ENCODE results near the gene KPNA5.
"Not testable (repeated sequence)": the region's sequence is repeated elsewhere in the genome, so short reads cannot be mapped to it uniquely, and the experiment has no call there.

The KPNA5 gene

GRCh38 chr6:116703888-116704287, 22.9 kb downstream of the KPNA5 start:
- not testable (repeated sequence) for DNase-seq (ENCODE audit: low read depth)

DNA sequence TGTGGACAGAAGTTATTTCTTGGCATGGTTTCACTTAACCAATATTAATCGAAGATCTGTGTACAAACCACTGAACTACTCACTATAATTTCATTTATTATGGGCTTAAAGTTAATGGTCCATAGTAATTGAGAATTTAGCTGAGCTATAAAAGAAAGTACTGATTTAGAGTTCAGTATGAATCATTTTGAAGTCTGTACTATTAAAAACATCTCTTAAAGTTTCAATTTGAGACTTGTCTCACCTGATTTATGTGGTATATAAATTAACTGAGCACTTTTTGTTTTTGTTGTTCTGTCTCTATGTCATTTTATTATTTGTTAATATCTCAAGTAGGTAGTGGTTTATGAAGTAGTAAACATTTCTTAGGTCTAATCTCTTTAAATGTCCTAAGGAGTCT, 24.9 kb downstream of the KPNA5 start:
- DNase-seq (ENCODE audit: low read depth) = no peak

DNA sequence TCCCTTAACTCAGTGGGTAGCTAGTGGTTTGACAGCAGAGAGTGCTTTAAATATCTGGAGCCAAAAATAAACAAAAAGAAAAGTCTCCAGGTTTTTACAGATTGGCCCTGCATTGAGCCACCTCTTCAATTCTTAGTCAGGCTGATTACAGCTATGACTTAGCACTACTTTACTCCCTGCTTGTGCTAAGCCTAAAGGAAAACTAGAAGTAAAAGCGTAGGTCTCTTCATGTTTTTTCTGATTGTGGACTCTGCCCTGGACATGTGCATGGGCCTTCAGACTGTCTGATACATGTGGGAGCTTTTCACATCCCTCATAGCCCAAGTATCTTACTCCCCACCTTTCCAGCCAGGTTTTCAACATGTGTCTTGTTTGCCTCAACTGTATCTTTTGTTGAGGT, 33.3 kb downstream of the KPNA5 start:
- no peak for DNase-seq (ENCODE audit: low read depth)

- no peak for DNase-seq (ENCODE audit: low read depth)
Observed at GRCh38 chr6:116714761-116715160, 33.8 kb downstream of the KPNA5 start.

GRCh38 chr6:116726947-116727346, 45.9 kb downstream of the KPNA5 start:
- DNase-seq (ENCODE audit: low read depth) = no peak

- DNase-seq (ENCODE audit: low read depth) = no peak
Observed at GRCh38 chr6:116730513-116730912, 49.5 kb downstream of the KPNA5 start.

- DNase-seq (ENCODE audit: low read depth) = no peak
Observed at GRCh38 chr6:116737004-116737403, 56.0 kb downstream of the KPNA5 start.

DNA sequence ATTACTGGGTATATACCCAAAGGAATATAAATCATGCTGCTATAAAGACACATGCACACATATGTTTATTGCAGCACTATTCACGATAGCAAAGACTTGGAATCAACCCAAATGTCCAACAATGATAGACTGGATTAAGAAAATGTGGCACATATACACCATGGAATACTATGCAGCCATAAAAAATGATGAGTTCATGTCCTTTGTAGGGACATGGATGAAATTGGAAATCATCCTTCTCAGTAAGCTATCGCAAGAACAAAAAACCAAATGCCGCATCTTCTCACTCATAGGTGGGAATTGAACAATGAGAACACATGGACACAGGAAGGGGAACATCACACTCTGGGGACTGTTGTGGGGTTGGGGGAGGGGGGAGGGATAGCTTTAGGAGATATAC, 59.5 kb downstream of the KPNA5 start:
- DNase-seq (ENCODE audit: low read depth) = not testable (repeated sequence)

DNA sequence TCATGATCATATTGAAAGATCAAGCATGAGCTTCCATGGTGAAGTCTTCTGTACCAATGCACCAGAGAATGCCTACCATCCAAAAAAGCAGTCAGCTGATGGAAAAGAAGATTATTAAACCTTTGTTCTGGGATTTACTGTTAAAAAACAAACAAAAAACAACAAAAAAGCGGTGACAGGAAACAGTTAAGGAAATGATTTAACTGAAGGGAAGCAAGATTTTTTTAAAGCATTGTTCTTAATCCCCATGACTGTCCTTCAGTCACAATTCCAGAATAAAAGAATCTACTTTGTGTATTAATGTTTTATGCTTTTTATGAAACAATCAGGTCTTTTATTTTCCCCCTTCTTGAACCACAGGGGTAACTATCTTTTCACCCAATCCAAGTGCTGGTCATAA, 60.6 kb downstream of the KPNA5 start:
- DNase-seq (ENCODE audit: low read depth) = no peak

GRCh38 chr6:116745176-116745575, 64.2 kb downstream of the KPNA5 start:
- no peak for DNase-seq (ENCODE audit: low read depth)

DNA sequence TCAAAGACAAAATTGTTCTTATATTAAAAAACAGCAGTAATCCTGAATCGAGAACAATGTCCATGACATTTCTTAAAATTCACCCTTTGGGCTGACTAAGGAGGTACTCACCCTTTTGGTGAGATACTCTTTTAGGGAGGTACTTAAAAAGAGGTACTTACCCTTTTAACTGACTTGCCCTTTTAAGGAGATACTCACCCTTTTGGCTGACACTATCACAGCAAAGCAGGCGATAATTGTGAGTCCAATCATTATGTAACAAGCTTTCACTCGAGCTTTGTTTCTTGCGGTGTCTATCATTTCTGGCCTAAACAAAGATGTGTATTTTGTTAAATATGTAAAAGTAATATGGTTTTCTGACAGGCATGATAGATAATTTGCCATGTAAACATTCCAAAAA, 80.8 kb downstream of the KPNA5 start:
- no peak for DNase-seq (ENCODE audit: low read depth)

DNA sequence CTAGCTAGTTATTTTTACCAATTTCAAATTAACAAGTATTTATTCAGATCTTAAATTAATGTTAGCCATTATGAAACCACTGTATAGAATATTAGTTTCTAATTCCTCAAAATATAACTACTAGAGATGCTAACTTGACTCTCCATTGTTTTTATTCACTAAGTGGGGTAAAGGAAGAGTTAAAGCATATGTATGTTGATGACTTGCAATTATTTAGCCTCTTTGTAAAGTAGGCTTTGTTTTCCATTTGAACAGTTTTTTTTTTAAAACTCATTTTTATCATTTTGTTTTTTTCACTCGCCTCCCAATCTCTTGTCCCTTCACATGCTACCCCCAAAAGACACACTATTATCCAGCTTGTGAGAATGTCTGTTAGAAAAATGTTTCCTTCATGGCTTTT, 81.2 kb downstream of the KPNA5 start:
- no peak for DNase-seq (ENCODE audit: low read depth)

GRCh38 chr6:116763048-116763447, 82.0 kb downstream of the KPNA5 start:
- DNase-seq (ENCODE audit: low read depth) = no peak

- DNase-seq (ENCODE audit: low read depth) = no peak
Observed at GRCh38 chr6:116763906-116764628, 83.1 kb downstream of the KPNA5 start.

DNA sequence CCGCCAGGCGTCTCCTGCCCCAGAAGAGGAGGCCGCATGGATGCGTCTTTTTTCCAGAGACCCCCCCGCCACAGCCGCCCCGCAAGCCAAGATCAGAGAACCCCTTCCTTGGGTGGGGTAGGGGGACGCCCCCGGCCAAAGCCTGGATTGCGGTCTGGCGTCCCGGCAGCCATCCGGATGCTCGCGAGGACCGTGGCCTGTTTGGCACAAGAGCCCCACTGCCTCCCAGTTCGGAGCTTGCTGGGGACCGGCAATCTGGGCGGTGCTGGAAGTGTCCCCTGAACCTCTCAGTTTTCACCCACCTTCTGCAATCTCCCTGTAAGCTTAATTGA, 83.6 kb downstream of the KPNA5 start:
- no peak for DNase-seq (ENCODE audit: low read depth)

- DNase-seq (ENCODE audit: low read depth) = no peak
Observed at GRCh38 chr6:116764961-116765841, 84.2 kb downstream of the KPNA5 start, which contains the start of gene FAM162B. Gene FAM162B (minus strand): TSS chr6:116765719. CDS start chr6:116765576, 143 bp downstream.

DNA sequence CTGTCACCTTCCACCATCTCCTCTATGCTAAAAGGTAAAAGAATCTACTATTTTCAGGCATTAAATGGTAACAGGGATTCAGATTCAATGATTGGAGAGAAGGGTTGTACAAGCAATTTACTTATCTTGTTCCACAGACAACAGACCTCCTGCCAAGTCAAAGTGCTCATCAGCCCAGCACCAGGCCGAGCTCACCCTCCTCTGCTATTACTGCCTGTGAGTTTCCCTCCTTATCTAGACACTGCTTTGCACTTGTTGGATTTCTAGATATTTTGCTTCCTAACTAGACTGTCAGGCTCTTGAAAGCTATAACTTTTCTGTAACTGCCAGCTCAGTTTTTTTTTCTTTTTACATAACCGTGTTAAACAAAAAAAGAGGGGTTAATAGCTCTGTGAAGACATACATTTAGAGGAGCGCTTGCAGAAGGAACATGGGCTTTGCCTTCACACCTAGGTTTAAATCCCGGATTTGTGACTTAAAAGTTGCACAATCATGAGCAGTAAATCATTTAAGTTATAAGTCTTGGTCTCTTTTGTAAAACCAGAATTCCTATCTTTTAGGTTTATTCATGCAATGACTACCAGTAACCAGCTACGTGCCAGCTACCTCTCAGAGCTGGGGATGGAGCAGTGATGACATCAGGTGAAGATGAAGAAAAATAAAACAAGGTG, 85.6 kb downstream of the KPNA5 start:
- DNase-seq (ENCODE audit: low read depth) = no peak

GRCh38 chr6:116767715-116768114, 86.7 kb downstream of the KPNA5 start:
- DNase-seq (ENCODE audit: low read depth) = no peak

GRCh38 chr6:116772450-116772849, 91.4 kb downstream of the KPNA5 start:
- DNase-seq (ENCODE audit: low read depth) = no peak

DNA sequence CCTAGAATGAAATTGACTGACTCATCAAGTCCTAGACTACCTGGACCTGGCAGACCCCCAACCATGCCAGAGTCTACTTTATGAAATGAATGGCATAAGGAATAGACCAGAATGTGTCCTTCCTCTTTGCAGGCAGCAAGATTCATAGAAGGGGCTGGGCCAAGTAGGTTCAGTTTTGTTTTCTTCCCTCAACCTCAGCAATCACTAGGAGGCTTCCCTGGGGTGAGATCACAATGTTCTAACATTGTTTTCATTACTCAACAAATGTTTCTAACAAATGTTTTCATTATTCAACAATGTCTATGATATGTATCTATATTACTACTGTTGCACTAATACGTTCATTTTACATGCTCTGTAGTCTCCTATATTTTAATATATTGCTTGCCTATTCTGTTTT, 92.9 kb downstream of the KPNA5 start:
- DNase-seq (ENCODE audit: low read depth) = no peak

- no peak for DNase-seq (ENCODE audit: low read depth)
Observed at GRCh38 chr6:116779573-116780164, 98.7 kb downstream of the KPNA5 start.

DNA sequence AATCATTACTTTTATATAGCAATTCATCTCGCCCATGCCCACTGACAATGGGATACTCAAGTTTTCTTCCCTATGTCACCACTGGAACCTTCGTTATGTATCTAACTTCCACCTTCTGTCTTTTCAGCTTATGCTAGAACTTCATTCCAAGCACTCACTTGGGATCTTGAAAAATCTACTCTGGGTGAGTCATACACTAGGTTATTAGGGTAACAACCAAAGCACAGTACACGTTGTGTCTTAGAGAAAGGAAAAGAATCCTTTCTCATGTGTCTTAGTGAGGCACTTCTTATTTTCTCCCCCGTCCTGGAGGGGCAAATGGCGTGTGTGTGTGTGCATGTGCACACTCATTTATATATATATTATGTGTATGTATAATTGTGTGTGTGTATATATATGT, 102.8 kb downstream of the KPNA5 start:
- DNase-seq (ENCODE audit: low read depth) = no peak

Measured in stimulated activated CD8-positive, alpha-beta memory T cell treated with anti-CD3 and anti-CD28 coated beads, Interleukin-4, amount 100 ng/mL, for 24 hours (primary cell).